Osteoblast (primary cell): ENCODE data around the gene DACH1. TPM values are rescaled to one million over a fixed set of nuclear protein-coding genes. Genes with fewer than 3 reads are reported as not detected.

Experiments used
- DNase-seq: peaks from one replicate; pipeline ENCODE4 v3.0.0; 2011; ENCODE audit warnings: low spot score, mixed read lengths; ENCODE audit not compliant: insufficient read length; ENCODE audit errors: missing footprints
- H2AFZ ChIP-seq: 2 replicates; pipeline ENCODE4 v1.6.0; 2011; ENCODE audit warnings: mild to moderate bottlenecking, low read length
- H3K27ac ChIP-seq: 2 replicates; pipeline ENCODE4 v1.5.1; 2011; ENCODE audit warnings: mild to moderate bottlenecking, low read depth, low read length, moderate library complexity
- H3K27me3 ChIP-seq: 2 replicates; pipeline ENCODE4 v1.6.0; 2012; ENCODE audit warnings: mild to moderate bottlenecking, control low read depth, inconsistent platforms, low read length, moderate library complexity; ENCODE audit not compliant: insufficient read depth
- H3K36me3 ChIP-seq: 2 replicates; pipeline ENCODE4 v1.5.1; 2011; ENCODE audit warnings: mild to moderate bottlenecking, low read length, control low read depth, moderate library complexity; ENCODE audit not compliant: insufficient read depth
- H3K4me1 ChIP-seq: 2 replicates; pipeline ENCODE4 v1.5.1; 2011; ENCODE audit warnings: mild to moderate bottlenecking, low read length, control low read depth, moderate library complexity; ENCODE audit not compliant: insufficient read depth
- H3K4me2 ChIP-seq: 2 replicates; pipeline ENCODE4 v1.6.0; 2011; ENCODE audit warnings: mild to moderate bottlenecking, low read length; ENCODE audit not compliant: insufficient read depth
- H3K4me3 ChIP-seq: fragments of 200-600 bp; sonication (generic); 3 replicates; pipeline ENCODE4 v1.5.1; 2012; ENCODE audit warnings: mild to moderate bottlenecking, low read length, inconsistent platforms; ENCODE audit not compliant: insufficient read depth
- H3K79me2 ChIP-seq: 2 replicates; pipeline ENCODE4 v1.6.0; 2012; ENCODE audit warnings: mild to moderate bottlenecking, low read length, control low read depth, inconsistent platforms; ENCODE audit not compliant: insufficient read depth
- H3K9me3 ChIP-seq: 2 replicates; pipeline ENCODE4 v1.5.1; 2011; ENCODE audit warnings: low read depth, low read length, control low read depth
- H4K20me1 ChIP-seq: 2 replicates; pipeline ENCODE4 v1.6.0; 2012; ENCODE audit warnings: mild to moderate bottlenecking, low read length, control low read depth; ENCODE audit not compliant: insufficient read depth
- total RNA-seq: library from RNA; depleted of rRNA; stranded (reverse); fragments of >200 nt; gene quantifications from 2 replicates; pipeline ENCODE4 v1.2.3, GENCODE V29; 2012
- TF ChIP-seq, protein P1 (sequence below): IDR thresholded peaks from 2 replicates; pipeline ENCODE4 v1.5.1; 2011; ENCODE audit warnings: mild to moderate bottlenecking, low read depth, low read length, moderate library complexity; ENCODE audit errors: extremely low read depth

Gene DACH1
- total RNA-seq, 1 donor = not detected

DNA sequence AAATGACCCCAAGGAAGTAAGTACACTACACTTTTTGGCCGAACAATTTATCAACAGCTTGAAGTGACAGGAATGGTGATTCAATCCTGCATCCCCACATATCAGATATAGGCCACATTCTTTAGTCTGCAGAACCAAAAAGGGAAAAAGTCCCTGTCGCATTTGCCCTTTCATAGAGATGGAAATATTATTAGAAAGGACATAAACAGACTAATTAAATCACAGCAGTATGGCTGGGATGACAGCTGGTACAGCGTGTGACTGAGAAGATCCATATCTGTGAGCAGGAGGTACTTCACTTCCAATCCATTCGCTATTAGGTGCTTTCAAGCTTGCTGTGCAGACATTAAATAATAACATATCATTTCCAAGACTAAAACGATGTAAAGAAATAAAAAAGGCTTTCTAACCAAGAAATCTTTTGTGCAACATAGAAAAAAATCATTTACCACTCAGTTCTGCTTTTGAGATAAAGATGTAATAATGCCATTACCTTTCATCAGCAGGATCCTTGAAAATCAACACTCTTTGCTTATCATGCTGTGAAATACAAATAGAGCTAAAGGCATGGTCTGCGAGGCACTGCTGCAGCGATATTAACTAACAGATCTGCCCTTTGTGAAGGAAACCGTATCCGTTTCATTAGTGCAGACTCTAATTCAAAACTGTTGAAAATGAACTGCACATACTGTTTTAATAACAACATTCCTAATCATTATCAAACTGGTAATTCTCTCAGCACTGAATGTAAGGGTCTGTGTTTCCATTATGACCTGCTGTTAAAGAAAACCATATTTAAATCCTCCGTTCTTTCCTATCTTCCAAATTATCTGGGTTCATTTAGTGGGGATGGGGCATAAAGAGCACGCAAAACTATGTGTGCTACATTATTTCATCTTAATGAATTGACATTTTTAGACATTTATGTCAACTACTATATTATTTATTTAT, 245.6 kb downstream of the DACH1 start:
- Histone ChIP-seq H3K27me3 (no peaks in the 10 kb centered on the region), H3K27ac (no peak overlapping the region), H4K20me1 (no peaks in the 10 kb centered on the region), H3K4me1 (no peaks in the 10 kb centered on the region), H3K4me3 (no peak overlapping the region), H3K4me2 (no peak overlapping the region), H2AFZ (no peak overlapping the region), H3K9me3 (no peaks in the 10 kb centered on the region), H3K36me3 (no peaks in the 10 kb centered on the region), H3K79me2 (no peaks in the 10 kb centered on the region)
- no peak for DNase-seq
- TF ChIP-seq, protein P1, sequence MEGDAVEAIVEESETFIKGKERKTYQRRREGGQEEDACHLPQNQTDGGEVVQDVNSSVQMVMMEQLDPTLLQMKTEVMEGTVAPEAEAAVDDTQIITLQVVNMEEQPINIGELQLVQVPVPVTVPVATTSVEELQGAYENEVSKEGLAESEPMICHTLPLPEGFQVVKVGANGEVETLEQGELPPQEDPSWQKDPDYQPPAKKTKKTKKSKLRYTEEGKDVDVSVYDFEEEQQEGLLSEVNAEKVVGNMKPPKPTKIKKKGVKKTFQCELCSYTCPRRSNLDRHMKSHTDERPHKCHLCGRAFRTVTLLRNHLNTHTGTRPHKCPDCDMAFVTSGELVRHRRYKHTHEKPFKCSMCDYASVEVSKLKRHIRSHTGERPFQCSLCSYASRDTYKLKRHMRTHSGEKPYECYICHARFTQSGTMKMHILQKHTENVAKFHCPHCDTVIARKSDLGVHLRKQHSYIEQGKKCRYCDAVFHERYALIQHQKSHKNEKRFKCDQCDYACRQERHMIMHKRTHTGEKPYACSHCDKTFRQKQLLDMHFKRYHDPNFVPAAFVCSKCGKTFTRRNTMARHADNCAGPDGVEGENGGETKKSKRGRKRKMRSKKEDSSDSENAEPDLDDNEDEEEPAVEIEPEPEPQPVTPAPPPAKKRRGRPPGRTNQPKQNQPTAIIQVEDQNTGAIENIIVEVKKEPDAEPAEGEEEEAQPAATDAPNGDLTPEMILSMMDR = no peak

GRCh38 chr13:71619096-71619495, 247.9 kb downstream of the DACH1 start:
- Histone ChIP-seq H3K4me2 (no peak overlapping the region), H3K4me1 (no peaks in the 10 kb centered on the region), H3K27ac (no peak overlapping the region), H3K36me3 (no peaks in the 10 kb centered on the region), H3K79me2 (no peaks in the 10 kb centered on the region), H4K20me1 (no peaks in the 10 kb centered on the region), H2AFZ (no peak overlapping the region), H3K27me3 (no peaks in the 10 kb centered on the region), H3K4me3 (no peak overlapping the region), H3K9me3 (no peaks in the 10 kb centered on the region)
- no peak for DNase-seq
- TF ChIP-seq, protein P1 = no peak

GRCh38 chr13:71618159-71618558, 248.8 kb downstream of the DACH1 start:
- H3K4me2 ChIP-seq = no peak overlapping the region
- H3K36me3 ChIP-seq = no peaks in the 10 kb centered on the region
- no peak for DNase-seq
- TF ChIP-seq, protein P1 = no peak
- H3K79me2 ChIP-seq = no peaks in the 10 kb centered on the region
- H4K20me1 ChIP-seq = no peaks in the 10 kb centered on the region
- no peaks in the 10 kb centered on the region for H3K9me3 ChIP-seq
- H3K4me3 ChIP-seq = no peak overlapping the region
- H3K27me3 ChIP-seq = no peaks in the 10 kb centered on the region
- no peak overlapping the region for H3K27ac ChIP-seq
- H3K4me1 ChIP-seq = no peaks in the 10 kb centered on the region
- H2AFZ ChIP-seq = no peak overlapping the region

GRCh38 chr13:71617265-71617664, 249.7 kb downstream of the DACH1 start:
- no peak overlapping the region for H3K27ac ChIP-seq
- TF ChIP-seq, protein P1 = no peak
- H2AFZ ChIP-seq = no peak overlapping the region
- H3K4me3 ChIP-seq = no peak overlapping the region
- H3K4me2 ChIP-seq = no peak overlapping the region
- H3K36me3 ChIP-seq = no peaks in the 10 kb centered on the region
- H4K20me1 ChIP-seq = no peaks in the 10 kb centered on the region
- no peaks in the 10 kb centered on the region for H3K4me1 ChIP-seq
- DNase-seq = no peak
- H3K27me3 ChIP-seq = no peaks in the 10 kb centered on the region
- H3K79me2 ChIP-seq = no peaks in the 10 kb centered on the region
- no peaks in the 10 kb centered on the region for H3K9me3 ChIP-seq
